Gastroesophageal sphincter (tissue), 4 donors: ENCODE data around the gene FHDC1. TPM values are rescaled to one million over a fixed set of nuclear protein-coding genes. Genes with fewer than 3 reads are reported as not detected.

Experiments used
- ATAC-seq: fragments of 150-250 bp; one replicate; pipeline ENCODE4 v1.9.1; 2016; ENCODE audit warnings: mild to moderate bottlenecking, moderate library complexity
- H3K27ac ChIP-seq, 4 donors: fragments of 200-600 bp; sonication (generic) in 3 of 4; 1 replicate in 3 of 4; 2 replicates in 1 of 4; pipeline ENCODE4 v1.5.1; 2016 to 2019
- H3K27me3 ChIP-seq: fragments of 200-600 bp; sonication (generic); one replicate; pipeline ENCODE4 v1.5.1; 2019
- H3K36me3 ChIP-seq, 2 donors: fragments of 200-600 bp; sonication (generic); one replicate each; pipeline ENCODE4 v1.5.1; 2019; ENCODE audit warnings: control low read depth in 1 of 2
- H3K4me1 ChIP-seq, 3 donors: fragments of 200-600 bp; sonication (generic); 1 replicate in 2 of 3; 2 replicates in 1 of 3; pipeline ENCODE4 v1.5.1; 2016 to 2019; ENCODE audit warnings: control low read depth in 2 of 3
- H3K4me3 ChIP-seq, 2 donors: fragments of 200-600 bp; sonication (generic); one replicate each; pipeline ENCODE4 v1.5.1; 2019; ENCODE audit warnings: mild to moderate bottlenecking in 1 of 2, moderate library complexity in 1 of 2
- H3K9me3 ChIP-seq, 3 donors: fragments of 200-600 bp; sonication (generic); one replicate each; pipeline ENCODE4 v1.5.1; 2017 to 2019; ENCODE audit warnings: control low read depth in 2 of 3
- EP300 ChIP-seq: sonication (generic); formaldehyde crosslinking; IDR thresholded peaks from one replicate; pipeline ENCODE4 v1.6.1; 2017; ENCODE audit warnings: antibody characterized with exemption, mild to moderate bottlenecking
- POLR2A ChIP-seq, 2 donors: fragments of 450-650 bp; IDR thresholded peaks; one replicate each; pipeline ENCODE4 v1.6.1; 2017; ENCODE audit warnings: antibody characterized with exemption in 2 of 2, mild to moderate bottlenecking in 2 of 2, moderate library complexity in 1 of 2
- POLR2AphosphoS5 ChIP-seq: sonication (generic); formaldehyde crosslinking; IDR thresholded peaks from one replicate; pipeline ENCODE4 v1.6.1; 2017; ENCODE audit warnings: antibody characterized with exemption
- WGBS, 2 donors: methylation state at CpG; one replicate each; pipeline ENCODE4 v1.1.5; 2018; ENCODE audit warnings: low coverage in 1 of 2; 5-methylcytosine and 5-hydroxymethylcytosine counted together
- total RNA-seq, 4 donors: library from RNA; depleted of rRNA; stranded (reverse); fragments of >200 nt; gene quantifications; one replicate each; pipeline ENCODE4 v1.1.0, GENCODE V29; 2016
- TF ChIP-seq, protein P1 (sequence below), 4 experiments: fragments of 200-600 bp in 2 of 4; fragments of 450-650 bp in 2 of 4; sonication (generic) in 1 of 4; IDR thresholded peaks; one replicate each; pipeline ENCODE4 v1.5.1; 2017 to 2019; ENCODE audit warnings: antibody characterized with exemption in 4 of 4, mild to moderate bottlenecking in 2 of 4, moderate library complexity in 2 of 4

Gene FHDC1
- total RNA-seq, 4 donors from 2014 or later = 0.62 to 1.8 (median 1.3) TPM

DNA sequence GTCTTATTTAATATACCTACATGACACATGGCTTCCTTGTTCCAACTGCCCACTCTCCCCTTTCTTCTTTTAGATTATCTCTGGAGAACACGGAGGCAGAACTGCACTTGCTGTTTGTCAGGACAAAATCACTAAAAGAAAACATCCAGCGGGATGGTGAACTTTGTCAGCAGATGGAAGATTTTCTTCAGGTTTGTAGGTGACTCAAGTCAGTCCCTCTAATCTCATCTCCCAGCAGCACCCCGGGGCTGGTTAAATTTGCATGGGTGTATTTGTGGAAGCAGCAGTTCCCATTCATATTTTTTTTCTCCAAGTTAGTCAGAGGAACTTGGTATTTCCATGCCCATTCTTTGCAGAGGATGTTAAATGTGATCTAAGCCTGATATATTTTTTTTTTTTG lies 31.8 kb downstream of the FHDC1 start:
- TF ChIP-seq EP300 (no peak), POLR2AphosphoS5 (no peak), POLR2A (IDR thresholded peaks at IDR 0.05) (no peak)
- TF ChIP-seq, protein P1, sequence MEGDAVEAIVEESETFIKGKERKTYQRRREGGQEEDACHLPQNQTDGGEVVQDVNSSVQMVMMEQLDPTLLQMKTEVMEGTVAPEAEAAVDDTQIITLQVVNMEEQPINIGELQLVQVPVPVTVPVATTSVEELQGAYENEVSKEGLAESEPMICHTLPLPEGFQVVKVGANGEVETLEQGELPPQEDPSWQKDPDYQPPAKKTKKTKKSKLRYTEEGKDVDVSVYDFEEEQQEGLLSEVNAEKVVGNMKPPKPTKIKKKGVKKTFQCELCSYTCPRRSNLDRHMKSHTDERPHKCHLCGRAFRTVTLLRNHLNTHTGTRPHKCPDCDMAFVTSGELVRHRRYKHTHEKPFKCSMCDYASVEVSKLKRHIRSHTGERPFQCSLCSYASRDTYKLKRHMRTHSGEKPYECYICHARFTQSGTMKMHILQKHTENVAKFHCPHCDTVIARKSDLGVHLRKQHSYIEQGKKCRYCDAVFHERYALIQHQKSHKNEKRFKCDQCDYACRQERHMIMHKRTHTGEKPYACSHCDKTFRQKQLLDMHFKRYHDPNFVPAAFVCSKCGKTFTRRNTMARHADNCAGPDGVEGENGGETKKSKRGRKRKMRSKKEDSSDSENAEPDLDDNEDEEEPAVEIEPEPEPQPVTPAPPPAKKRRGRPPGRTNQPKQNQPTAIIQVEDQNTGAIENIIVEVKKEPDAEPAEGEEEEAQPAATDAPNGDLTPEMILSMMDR (IDR thresholded peaks at IDR 0.05) = no peak
- no peaks in the 10 kb centered on the region for H3K9me3 ChIP-seq
- H3K4me3 ChIP-seq = no peak overlapping the region
- H3K27me3 ChIP-seq = no peaks in the 10 kb centered on the region
- H3K36me3 ChIP-seq = peaks cover 0 to 8% of the 10 kb centered on the region in 2 donors
- 82 to 84% methylated on average over 3 of the region's 3 CpGs for WGBS, 2 donors
- H3K4me1 ChIP-seq = no peaks in the 10 kb centered on the region
- no peak for ATAC-seq
- H3K27ac ChIP-seq = no peak overlapping the region

DNA sequence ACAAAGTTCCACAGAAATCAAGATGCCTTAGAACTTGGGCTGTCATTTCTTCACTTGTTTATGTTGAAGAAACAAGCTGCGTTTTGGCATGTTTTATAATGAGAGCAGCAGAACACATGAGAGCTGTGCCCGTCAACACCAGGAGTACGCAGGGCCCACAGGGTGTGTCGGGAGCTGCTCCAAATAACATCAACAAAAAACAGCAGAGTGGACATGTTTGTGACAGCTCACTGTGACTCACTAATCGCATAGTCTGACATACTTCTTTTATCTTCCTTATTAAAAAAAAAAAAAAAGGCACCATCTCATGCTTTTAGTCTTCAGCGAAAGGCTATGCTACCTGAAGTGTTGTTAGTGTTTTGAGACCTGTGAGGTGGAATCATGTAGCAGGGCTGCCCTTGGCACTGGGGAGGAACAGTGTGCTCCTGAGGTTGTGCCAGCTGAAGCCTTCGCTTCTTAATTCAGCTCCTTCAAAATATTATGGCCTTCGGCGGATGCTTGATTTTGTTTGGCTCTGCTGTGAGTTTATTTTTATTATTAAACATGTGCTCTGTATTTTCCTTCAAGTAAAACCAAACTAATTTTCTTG lies 32.8 kb downstream of the FHDC1 start:
- Histone ChIP-seq H3K27ac (no peak overlapping the region), H3K36me3 (peaks cover 0 to 8% of the 10 kb centered on the region in 2 donors), H3K9me3 (no peaks in the 10 kb centered on the region), H3K4me3 (no peak overlapping the region), H3K4me1 (no peaks in the 10 kb centered on the region), H3K27me3 (no peaks in the 10 kb centered on the region)
- 71 to 76% methylated on average over 8 to 9 of the region's 9 CpGs for WGBS, 2 donors
- TF ChIP-seq, protein P1 (IDR thresholded peaks at IDR 0.05) = no peak
- TF ChIP-seq POLR2AphosphoS5 = no peak
- no peak for TF ChIP-seq POLR2A (IDR thresholded peaks at IDR 0.05)
- no peak for TF ChIP-seq EP300
- no peak for ATAC-seq

DNA sequence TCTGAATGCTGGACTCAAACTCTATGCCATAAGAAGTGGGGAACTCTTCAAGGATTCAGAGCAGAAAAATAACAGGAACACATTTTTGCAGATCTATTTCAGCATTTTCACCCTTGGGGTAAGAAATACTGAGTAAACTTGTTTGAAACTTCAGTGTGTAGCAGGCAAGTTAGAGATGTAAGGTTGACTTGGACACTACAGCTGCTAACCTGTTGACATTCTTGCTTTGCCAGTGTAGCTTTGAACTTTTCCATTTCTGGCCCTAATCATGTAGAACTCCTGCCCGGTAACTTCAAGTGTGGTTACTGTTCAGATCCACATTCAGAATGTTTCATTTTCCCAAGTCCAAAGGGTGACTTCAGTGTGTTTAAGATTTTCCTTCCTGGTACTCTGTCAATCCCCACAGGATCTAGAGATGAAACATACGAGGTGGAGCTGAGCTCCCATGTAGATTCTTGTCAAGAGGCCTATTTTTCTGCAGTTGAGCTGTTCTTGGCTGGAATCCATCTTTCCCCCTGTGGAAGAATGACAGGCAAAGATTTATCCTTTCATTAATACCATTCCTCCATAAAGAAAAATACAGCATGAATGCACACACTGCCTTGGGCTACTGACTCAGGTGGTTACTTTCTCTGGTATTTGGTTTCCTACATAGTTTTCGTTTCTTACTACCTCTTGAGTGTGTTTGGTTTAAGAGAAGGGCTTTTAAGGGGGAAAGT lies 34.1 kb downstream of the FHDC1 start:
- no peaks in the 10 kb centered on the region for H3K4me1 ChIP-seq
- no peak overlapping the region for H3K27ac ChIP-seq
- WGBS, 2 donors = 56 to 69% methylated on average over 2 of the region's 3 CpGs

DNA sequence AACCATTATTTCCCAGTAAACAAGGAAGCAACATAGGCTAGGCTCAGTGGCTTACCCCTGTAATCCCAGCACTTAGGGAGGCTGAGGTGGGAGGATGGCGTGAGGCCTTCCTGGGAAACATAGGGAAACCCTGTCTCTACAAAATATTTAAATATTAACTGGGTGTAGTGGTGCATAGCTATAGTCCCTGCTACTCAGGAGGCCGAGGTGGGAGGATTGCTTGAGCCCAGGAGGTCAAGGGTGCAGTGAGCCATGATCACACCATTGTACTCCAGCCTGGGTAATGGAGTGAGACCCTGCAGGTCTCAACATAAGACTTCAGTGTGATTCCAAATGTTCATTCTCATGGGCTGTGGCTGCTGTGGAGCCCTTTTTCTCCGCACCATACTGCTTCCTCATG lies 34.9 kb downstream of the FHDC1 start:
- H3K36me3 ChIP-seq = peaks cover 0 to 16% of the 10 kb centered on the region in 2 donors
- no peaks in the 10 kb centered on the region for H3K4me1 ChIP-seq
- no peak for ATAC-seq
- no peak overlapping the region for H3K27ac ChIP-seq
- no peaks in the 10 kb centered on the region for H3K27me3 ChIP-seq
- H3K4me3 ChIP-seq = no peak overlapping the region
- no peaks in the 10 kb centered on the region for H3K9me3 ChIP-seq
- no peak for TF ChIP-seq POLR2AphosphoS5
- TF ChIP-seq, protein P1 (IDR thresholded peaks at IDR 0.05) = no peak
- TF ChIP-seq POLR2A (IDR thresholded peaks at IDR 0.05) = no peak
- no peak for TF ChIP-seq EP300
- WGBS, 2 donors = 100% methylated on average over 1 to 2 of the region's 3 CpGs

More for the DNA sequence above, 34.1 kb downstream of the FHDC1 start:
- H3K36me3 ChIP-seq = peaks cover 0 to 13% of the 10 kb centered on the region in 2 donors
- TF ChIP-seq POLR2AphosphoS5 = no peak
- no peak for TF ChIP-seq EP300
- TF ChIP-seq POLR2A (IDR thresholded peaks at IDR 0.05) = no peak
- TF ChIP-seq, protein P1 (IDR thresholded peaks at IDR 0.05) = no peak
- H3K4me3 ChIP-seq = no peak overlapping the region
- ATAC-seq = no peak
- H3K9me3 ChIP-seq = no peaks in the 10 kb centered on the region
- H3K27me3 ChIP-seq = no peaks in the 10 kb centered on the region
